Uterus (tissue), 2 donors: ENCODE results near the gene TBC1D2B.

Experiments used
- CTCF ChIP-seq, 4 experiments: fragments of 200-600 bp in 2 of 4; fragments of 450-650 bp in 2 of 4; sonication (generic) in 2 of 4; IDR thresholded peaks; one replicate each; pipeline ENCODE4 v1.5.1; 2016 to 2019; ENCODE audit warnings: antibody characterized with exemption in 4 of 4, mild to moderate bottlenecking in 2 of 4, moderate library complexity in 1 of 4
- POLR2A ChIP-seq, 2 donors: fragments of 450-650 bp; IDR thresholded peaks; one replicate each; pipeline ENCODE4 v1.6.1; 2016; ENCODE audit warnings: antibody characterized with exemption in 2 of 2, mild to moderate bottlenecking in 1 of 2, moderate library complexity in 1 of 2

GRCh38 chr15:78054966-78055365 lies 22.5 kb downstream of the TBC1D2B start:
- no peak for TF ChIP-seq CTCF (IDR thresholded peaks at IDR 0.05)
- no peak for TF ChIP-seq POLR2A (IDR thresholded peaks at IDR 0.05)
